ENCODE data around the gene NIFK. TPM values are rescaled to one million over a fixed set of nuclear protein-coding genes. Genes with fewer than 3 reads are reported as not detected.
"Not testable (repeated sequence)": the region's sequence is repeated elsewhere in the genome, so short reads cannot be mapped to it uniquely, and the experiment has no call there.

Gene NIFK
- total and polyA plus RNA-seq, 3 donors from 2014 or later = 33.4 to 59.2 (median 51.5) TPM

DNA sequence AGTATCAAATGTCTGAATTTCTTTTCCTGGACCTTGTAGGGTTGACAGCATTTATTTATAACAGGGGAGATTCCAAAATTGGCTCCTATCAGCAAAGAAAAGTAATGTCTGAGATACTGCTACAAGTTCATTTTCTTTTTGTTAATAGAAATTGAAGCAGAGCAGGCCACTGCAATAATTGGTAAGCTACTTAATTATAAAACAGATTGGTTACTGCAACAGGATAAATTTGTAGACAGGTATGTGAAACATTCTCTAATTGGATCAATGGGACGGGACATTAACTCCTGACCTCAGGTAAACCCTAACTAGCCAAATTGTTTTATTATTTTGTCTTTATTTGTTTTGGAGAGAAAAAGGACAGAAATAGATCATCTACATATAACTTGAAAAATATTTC lies 20.5 kb downstream of the NIFK start:
- 78 to 82% methylated on average over 1 of the region's 1 CpG for WGBS, 2 donors

DNA sequence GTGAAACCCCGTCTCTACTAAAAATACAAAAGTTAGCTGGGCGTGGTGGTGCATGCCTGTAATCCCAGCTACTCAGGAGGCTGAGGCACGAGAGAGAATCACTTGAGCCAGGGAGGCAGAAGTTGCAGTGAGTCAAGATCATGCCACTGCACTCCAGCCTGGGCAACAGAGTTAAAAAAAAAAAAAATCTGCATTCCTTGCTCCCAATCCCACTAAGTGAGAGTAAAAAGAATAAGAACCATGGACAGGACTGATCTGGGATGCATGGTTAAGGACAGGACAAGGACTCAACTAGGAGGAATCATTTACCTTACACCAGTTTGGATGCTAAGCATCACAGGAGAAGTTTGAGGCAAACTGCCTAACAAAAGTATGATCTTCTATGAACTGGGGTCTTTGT lies 25.2 kb downstream of the NIFK start:
- H3K4me3 ChIP-seq; H3K36me3 ChIP-seq (ENCODE audit: low read depth, missing control alignments); intact Hi-C loops (cut with DNase I; ENCODE audit: low total_unique reads); DNase-seq; H3K27ac ChIP-seq; H3K9me3 ChIP-seq; H3K4me1 ChIP-seq; H3K27me3 ChIP-seq: not testable (repeated sequence)
- WGBS, 2 donors = 91 to 95% methylated on average over 3 of the region's 3 CpGs

More for the DNA sequence above, 20.5 kb downstream of the NIFK start:
- intact Hi-C loops (cut with DNase I; ENCODE audit: low total_unique reads) = no loop called here
- no peak for TF ChIP-seq POLR2A (IDR thresholded peaks at IDR 0.05)
- TF ChIP-seq, protein P1, sequence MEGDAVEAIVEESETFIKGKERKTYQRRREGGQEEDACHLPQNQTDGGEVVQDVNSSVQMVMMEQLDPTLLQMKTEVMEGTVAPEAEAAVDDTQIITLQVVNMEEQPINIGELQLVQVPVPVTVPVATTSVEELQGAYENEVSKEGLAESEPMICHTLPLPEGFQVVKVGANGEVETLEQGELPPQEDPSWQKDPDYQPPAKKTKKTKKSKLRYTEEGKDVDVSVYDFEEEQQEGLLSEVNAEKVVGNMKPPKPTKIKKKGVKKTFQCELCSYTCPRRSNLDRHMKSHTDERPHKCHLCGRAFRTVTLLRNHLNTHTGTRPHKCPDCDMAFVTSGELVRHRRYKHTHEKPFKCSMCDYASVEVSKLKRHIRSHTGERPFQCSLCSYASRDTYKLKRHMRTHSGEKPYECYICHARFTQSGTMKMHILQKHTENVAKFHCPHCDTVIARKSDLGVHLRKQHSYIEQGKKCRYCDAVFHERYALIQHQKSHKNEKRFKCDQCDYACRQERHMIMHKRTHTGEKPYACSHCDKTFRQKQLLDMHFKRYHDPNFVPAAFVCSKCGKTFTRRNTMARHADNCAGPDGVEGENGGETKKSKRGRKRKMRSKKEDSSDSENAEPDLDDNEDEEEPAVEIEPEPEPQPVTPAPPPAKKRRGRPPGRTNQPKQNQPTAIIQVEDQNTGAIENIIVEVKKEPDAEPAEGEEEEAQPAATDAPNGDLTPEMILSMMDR (IDR thresholded peaks at IDR 0.05) = no peak
- H3K4me3 ChIP-seq = no peak overlapping the region
- H3K36me3 ChIP-seq (ENCODE audit: low read depth, missing control alignments) = no peaks in the 10 kb centered on the region
- DNase-seq = no peak
- no peaks in the 10 kb centered on the region for H3K9me3 ChIP-seq
- no peaks in the 10 kb centered on the region for H3K4me1 ChIP-seq
- H3K27ac ChIP-seq = no peak overlapping the region
- no peaks in the 10 kb centered on the region for H3K27me3 ChIP-seq

DNA sequence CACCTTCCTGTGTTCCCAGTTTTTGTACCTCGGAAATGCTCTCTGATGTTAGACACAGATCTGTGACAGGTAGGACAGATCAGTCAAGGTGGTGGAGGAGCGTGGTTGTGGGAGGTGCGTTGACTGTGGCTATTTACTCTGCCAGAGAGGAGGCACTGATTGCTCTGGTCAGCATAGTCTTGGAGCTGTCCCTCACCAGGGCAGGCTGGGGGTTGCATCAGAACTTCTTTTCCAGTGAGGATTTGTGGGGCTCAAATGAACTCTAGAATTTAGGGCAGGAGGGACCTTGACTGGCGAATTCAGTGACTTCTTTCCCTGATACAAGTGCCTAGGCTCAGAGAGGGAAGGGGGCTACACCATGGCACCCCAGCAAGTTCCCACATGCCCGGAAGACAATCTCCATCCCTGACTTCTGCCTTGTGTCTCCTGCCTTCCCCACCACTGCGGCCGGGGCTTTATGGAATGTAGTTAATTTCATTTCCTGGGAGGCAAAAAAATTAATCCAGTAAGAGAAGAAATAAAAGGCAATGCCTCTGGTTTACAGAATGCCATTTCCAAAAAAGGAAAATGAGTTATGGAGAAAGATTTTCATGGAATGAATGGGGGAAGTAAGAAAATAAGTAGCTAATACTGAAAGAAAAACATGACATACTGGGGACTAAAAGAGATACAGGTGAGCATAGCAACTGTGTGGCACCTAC lies 26.1 kb downstream of the NIFK start:
- no peaks in the 10 kb centered on the region for H3K27me3 ChIP-seq
- intact Hi-C loops (cut with DNase I; ENCODE audit: low total_unique reads) = no loop called here
- H3K4me1 ChIP-seq = no peaks in the 10 kb centered on the region
- 86 to 91% methylated on average over 7 of the region's 7 CpGs for WGBS, 2 donors
- no peak overlapping the region for H3K4me3 ChIP-seq
- no peak for TF ChIP-seq POLR2A (IDR thresholded peaks at IDR 0.05)
- TF ChIP-seq, protein P1 (IDR thresholded peaks at IDR 0.05) = no peak
- H3K9me3 ChIP-seq = no peaks in the 10 kb centered on the region
- no peak overlapping the region for H3K27ac ChIP-seq
- no peak for DNase-seq
- no peaks in the 10 kb centered on the region for H3K36me3 ChIP-seq (ENCODE audit: low read depth, missing control alignments)

DNA sequence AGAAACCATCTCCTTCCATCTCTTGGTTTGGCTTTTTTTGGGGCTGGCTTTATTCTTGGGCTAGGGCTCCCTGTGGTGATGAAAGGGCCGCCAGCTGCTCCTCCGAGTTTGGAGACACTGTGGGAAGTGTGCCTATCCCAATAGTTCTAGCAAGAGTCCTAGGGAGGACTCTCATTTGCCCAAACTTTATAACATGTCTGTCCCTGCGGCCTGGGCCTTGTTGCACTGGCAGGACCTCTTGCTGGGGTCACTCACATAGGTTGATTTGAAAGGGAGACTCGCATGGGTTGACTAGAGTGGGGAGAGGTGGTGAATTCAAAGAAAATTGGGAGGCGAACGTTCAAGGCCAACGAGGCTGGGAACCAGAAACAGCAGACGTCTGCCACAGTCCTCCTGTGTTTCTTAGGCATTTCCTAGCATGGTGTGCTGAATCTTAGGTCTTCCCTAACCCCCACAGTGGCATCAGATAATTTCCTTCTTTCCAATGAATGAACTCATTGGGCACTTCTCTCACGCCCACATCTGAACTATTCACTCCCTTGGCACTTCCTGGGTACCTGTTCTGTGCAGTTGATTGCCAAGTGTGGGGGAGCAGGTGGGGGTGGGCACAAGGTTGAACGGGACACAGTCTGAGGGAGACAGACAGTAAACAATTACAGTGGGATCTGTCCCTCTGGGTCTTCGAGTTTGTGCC lies 26.8 kb downstream of the NIFK start:
- intact Hi-C loops (cut with DNase I; ENCODE audit: low total_unique reads) = no loop called here
- 55 to 73% methylated on average over 11 of the region's 11 CpGs for WGBS, 2 donors

DNA sequence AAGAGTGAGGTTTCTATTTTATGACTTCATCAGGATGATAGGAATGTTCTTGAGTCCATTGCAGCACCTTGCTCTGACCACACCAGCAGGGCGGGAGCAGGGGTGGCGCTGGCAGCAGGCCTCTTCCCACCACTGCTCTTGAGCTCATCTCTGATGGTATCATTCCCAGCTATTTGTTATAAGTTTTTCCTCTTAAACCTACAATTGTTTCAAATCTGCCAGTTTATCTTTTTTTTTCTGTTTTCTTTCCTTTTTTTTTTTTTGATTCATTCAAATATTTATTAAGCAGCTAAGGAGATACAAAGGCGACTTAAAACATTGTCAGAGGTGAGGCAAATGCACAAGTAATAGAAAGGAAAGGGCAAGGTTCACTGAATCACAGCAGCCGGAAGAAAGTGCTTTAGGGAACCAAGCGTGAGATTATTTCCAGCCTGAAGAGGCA lies 28.7 kb downstream of the NIFK start:
- no peak for TF ChIP-seq POLR2A (IDR thresholded peaks at IDR 0.05)
- TF ChIP-seq, protein P1 (IDR thresholded peaks at IDR 0.05) = no peak
- DNase-seq = no peak
- Histone ChIP-seq H3K36me3 (ENCODE audit: low read depth, missing control alignments) (no peaks in the 10 kb centered on the region), H3K4me3 (no peak overlapping the region), H3K4me1 (no peaks in the 10 kb centered on the region), H3K27ac (no peak overlapping the region), H3K27me3 (no peaks in the 10 kb centered on the region), H3K9me3 (no peaks in the 10 kb centered on the region)
- 82 to 92% methylated on average over 5 of the region's 5 CpGs for WGBS, 2 donors
- intact Hi-C loops (cut with DNase I; ENCODE audit: low total_unique reads) = no loop called here

More for the DNA sequence above, 26.8 kb downstream of the NIFK start:
- TF ChIP-seq POLR2A (IDR thresholded peaks at IDR 0.05) = no peak
- TF ChIP-seq, protein P1 (IDR thresholded peaks at IDR 0.05) = no peak
- Histone ChIP-seq H3K4me3 (no peak overlapping the region), H3K27ac (no peak overlapping the region), H3K27me3 (no peaks in the 10 kb centered on the region), H3K4me1 (no peaks in the 10 kb centered on the region), H3K36me3 (ENCODE audit: low read depth, missing control alignments) (no peaks in the 10 kb centered on the region), H3K9me3 (no peaks in the 10 kb centered on the region)
- no peak for DNase-seq

Data from testis (tissue), 3 donors.